ENCODE measurements around the gene ZNF385A.

DNA sequence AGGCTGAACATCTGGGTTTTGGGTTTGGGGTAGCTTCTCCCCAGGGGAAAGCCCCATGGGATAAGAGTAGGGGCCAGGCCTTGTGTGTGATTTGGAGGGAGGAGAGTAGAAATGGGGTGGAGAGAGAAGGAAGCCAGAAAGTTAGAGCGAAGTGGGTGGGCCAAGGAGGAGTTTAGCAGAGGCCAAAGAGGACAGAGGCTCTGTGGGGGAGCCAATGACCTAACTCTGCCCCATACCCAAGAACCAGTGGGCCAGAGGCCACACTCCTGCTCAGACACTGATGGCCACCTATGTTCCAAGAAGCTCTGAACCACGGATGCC, 9.3 kb downstream of the ZNF385A start:
- no peak for TF ChIP-seq CTCF (IDR thresholded peaks at IDR 0.05)
- no peak for TF ChIP-seq TCF7L2 (IDR thresholded peaks at IDR 0.05; ENCODE audit: low read depth, low read length)
- no peak for TF ChIP-seq SIN3A (IDR thresholded peaks at IDR 0.05; ENCODE audit: borderline replicate concordance, insufficient read depth, low read depth, low read length)

All from Panc1 (cell line).